ENCODE measurements around the gene TDRD3. TPM values are rescaled to one million over a fixed set of nuclear protein-coding genes. Genes with fewer than 3 reads are reported as not detected.

TDRD3 gene
- total RNA-seq, 1 experiment from 2014 or later, result 5.8 TPM

DNA sequence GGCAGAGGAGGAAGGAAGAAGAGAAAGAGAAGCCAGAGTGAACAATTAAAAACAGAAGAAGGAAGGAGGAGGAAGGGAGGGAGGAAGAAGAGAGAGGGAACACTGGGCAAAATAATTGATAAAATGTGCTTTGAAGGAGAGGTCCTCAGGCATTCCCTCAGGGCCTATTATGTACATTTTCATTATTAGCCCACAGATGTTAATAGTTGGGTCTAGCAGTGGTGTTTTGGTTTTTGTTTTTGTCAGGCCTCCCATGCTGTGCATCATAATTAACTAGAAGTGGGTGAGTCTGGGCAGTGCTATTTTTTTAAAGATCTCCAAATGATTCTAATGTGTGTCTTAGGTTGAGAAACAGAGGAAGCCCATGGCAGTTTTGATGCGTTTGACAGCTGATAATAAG, 178.1 kb downstream of the TDRD3 start:
- no peaks in the 10 kb centered on the region for H3K36me3 ChIP-seq (ENCODE audit: low read depth, low read length)
- POLR2A ChIA-PET (ENCODE audit: unreplicated experiment), result no interaction called here
- ATAC-seq (no peak), DNase-seq (no peak)
- no peaks in the 10 kb centered on the region for H3K79me2 ChIP-seq (ENCODE audit: low read length)
- BruUV-seq (replicated peaks), result no TSS peak
- intact Hi-C loops (cut with micrococcal nuclease), result no loop called here
- H4K20me1 ChIP-seq (ENCODE audit: low read length), result no peaks in the 10 kb centered on the region
- H3K9ac ChIP-seq (ENCODE audit: low read length), result no peak overlapping the region
- no peaks in the 10 kb centered on the region for H3F3A ChIP-seq (ENCODE audit: low read length, unreplicated experiment)
- no peak overlapping the region for H3K4me3 ChIP-seq (ENCODE audit: low read length)
- CTCF ChIA-PET, result no interaction called here
- H3K9me3 ChIP-seq (ENCODE audit: low read length), result no peaks in the 10 kb centered on the region
- H3K27ac ChIP-seq (ENCODE audit: low read length), result no peak overlapping the region
- no peaks in the 10 kb centered on the region for H3K27me3 ChIP-seq (ENCODE audit: low read length)
- peaks cover 13% of the 10 kb centered on the region for H3K4me1 ChIP-seq (ENCODE audit: insufficient read depth, low read length)
- TF ChIP-seq CTCF (conservative IDR thresholded peaks at IDR 0.05; ENCODE audit: low read depth, low read length) (no peak), EZH2phosphoT487 (IDR thresholded peaks at IDR 0.05; ENCODE audit: borderline replicate concordance, low read length) (no peak), EZH2 (IDR thresholded peaks at IDR 0.05; ENCODE audit: low read length, unreplicated experiment) (no peak)
- H3K9me2 ChIP-seq (replicated peaks; ENCODE audit: low read length), result no peaks in the 10 kb centered on the region
- H2AFZ ChIP-seq (ENCODE audit: low read length), result no peak overlapping the region
- H3K4me2 ChIP-seq (ENCODE audit: low read length), result no peak overlapping the region

- Histone ChIP-seq H2AFZ (ENCODE audit: low read length) (no peak overlapping the region), H3K36me3 (ENCODE audit: low read depth, low read length) (no peaks in the 10 kb centered on the region), H3K4me3 (ENCODE audit: low read length) (no peak overlapping the region), H3K9ac (ENCODE audit: low read length) (no peak overlapping the region), H3K9me3 (ENCODE audit: low read length) (no peaks in the 10 kb centered on the region), H3K4me1 (ENCODE audit: insufficient read depth, low read length) (peaks cover 5% of the 10 kb centered on the region), H3K79me2 (ENCODE audit: low read length) (no peaks in the 10 kb centered on the region), H4K20me1 (ENCODE audit: low read length) (no peaks in the 10 kb centered on the region), H3K27me3 (ENCODE audit: low read length) (no peaks in the 10 kb centered on the region), H3F3A (ENCODE audit: low read length, unreplicated experiment) (no peaks in the 10 kb centered on the region), H3K4me2 (ENCODE audit: low read length) (no peak overlapping the region), H3K27ac (ENCODE audit: low read length) (no peak overlapping the region), H3K9me2 (replicated peaks; ENCODE audit: low read length) (no peaks in the 10 kb centered on the region)
- ChIA-PET POLR2A (ENCODE audit: unreplicated experiment) (no interaction called here), CTCF (no interaction called here)
- DNase-seq (no peak), ATAC-seq (no peak)
- intact Hi-C loops (cut with micrococcal nuclease), result no loop called here
- TF ChIP-seq EZH2 (IDR thresholded peaks at IDR 0.05; ENCODE audit: low read length, unreplicated experiment) (no peak), EZH2phosphoT487 (IDR thresholded peaks at IDR 0.05; ENCODE audit: borderline replicate concordance, low read length) (no peak), CTCF (conservative IDR thresholded peaks at IDR 0.05; ENCODE audit: low read depth, low read length) (no peak)
- no TSS peak for BruUV-seq (replicated peaks)
Measured at GRCh38 chr13:60577761-60578160, 180.7 kb downstream of the TDRD3 start.

DNA sequence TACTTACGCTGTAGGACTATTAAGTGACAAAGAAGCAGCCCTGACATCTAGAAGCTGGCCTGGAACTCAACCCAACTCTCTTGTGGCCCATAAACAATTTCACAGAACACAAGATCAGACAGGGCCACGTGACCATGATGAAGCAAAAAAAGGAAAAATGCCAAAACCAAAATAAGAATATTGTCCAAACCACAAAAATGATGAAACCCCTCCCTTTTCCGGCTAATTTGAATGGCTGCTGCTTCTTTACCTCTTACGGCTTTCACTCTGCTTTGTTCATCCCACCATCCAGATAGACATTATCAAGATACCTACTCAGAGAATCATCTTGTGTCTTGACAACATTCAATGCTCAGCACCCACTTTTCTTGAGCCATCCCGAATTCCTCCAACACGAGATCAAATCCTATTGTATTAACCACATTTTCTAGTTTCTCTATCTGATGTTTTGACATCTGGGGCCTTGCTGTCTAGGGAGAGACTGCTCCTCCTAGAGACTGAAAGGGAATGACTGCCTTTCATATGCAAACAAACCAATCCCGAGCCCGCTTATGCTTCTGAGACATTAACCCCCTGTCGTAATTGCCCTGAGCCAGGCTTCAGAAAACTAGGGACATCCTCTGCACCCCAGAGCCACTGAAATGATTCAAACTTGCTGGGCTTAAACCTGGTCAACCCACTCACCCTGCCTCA, 186.3 kb downstream of the TDRD3 start:
- intact Hi-C loops (cut with micrococcal nuclease), result no loop called here
- POLR2A ChIA-PET (ENCODE audit: unreplicated experiment), result no interaction called here

More for the DNA sequence above, 186.3 kb downstream of the TDRD3 start:
- Histone ChIP-seq H3K4me3 (ENCODE audit: low read length) (no peak overlapping the region), H3K27ac (ENCODE audit: low read length) (no peak overlapping the region), H3K4me1 (ENCODE audit: insufficient read depth, low read length) (no peaks in the 10 kb centered on the region), H4K20me1 (ENCODE audit: low read length) (no peaks in the 10 kb centered on the region), H3F3A (ENCODE audit: low read length, unreplicated experiment) (no peaks in the 10 kb centered on the region), H2AFZ (ENCODE audit: low read length) (no peak overlapping the region), H3K79me2 (ENCODE audit: low read length) (no peaks in the 10 kb centered on the region), H3K9me3 (ENCODE audit: low read length) (no peaks in the 10 kb centered on the region), H3K27me3 (ENCODE audit: low read length) (no peaks in the 10 kb centered on the region), H3K9me2 (replicated peaks; ENCODE audit: low read length) (no peaks in the 10 kb centered on the region), H3K36me3 (ENCODE audit: low read depth, low read length) (no peaks in the 10 kb centered on the region), H3K4me2 (ENCODE audit: low read length) (no peak overlapping the region), H3K9ac (ENCODE audit: low read length) (no peak overlapping the region)
- no peak for TF ChIP-seq EZH2 (IDR thresholded peaks at IDR 0.05; ENCODE audit: low read length, unreplicated experiment)
- ATAC-seq, result no peak
- no peak for DNase-seq
- CTCF ChIA-PET, result no interaction called here
- no TSS peak for BruUV-seq (replicated peaks)
